ENCODE measurements around the gene MT2A.
A peak's percentile ranks its signal among the peaks of the same experiment; 100 is the strongest.

Gene MT2A

DNA sequence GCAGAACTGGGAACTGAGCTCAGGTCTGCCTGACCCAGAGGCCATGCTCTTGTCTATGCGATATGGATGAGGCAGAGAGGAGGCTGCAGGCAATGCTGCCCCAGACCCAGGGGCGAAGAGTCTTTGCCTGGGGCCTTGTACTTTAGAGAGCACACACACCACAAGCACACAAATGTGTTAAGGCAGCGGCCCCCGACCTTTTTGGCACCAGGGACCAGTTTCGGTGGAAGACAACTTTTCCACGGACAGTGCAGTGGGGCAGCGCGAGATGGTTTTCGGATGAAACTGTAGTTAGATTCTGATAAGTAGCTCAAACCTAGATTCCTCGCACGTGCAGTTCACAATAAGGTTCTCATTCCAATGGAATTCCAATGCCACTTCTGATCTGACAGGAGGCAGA is 36.9 kb upstream of the MT2A start:
- Histone ChIP-seq H3K4me2 (ENCODE audit: insufficient read depth, low read length) (no peak overlapping the region), H3K36me3 (ENCODE audit: insufficient read depth, low read length) (no peaks in the 10 kb centered on the region), H4K20me1 (ENCODE audit: insufficient read depth, low read length) (no peaks in the 10 kb centered on the region), H3K4me3 (ENCODE audit: low read depth in 1 of 2, low read length in 2 of 2) (no peak overlapping the region), H2AFZ (ENCODE audit: low read depth, low read length) (no peak overlapping the region), H3K9ac (ENCODE audit: low read depth, low read length) (no peak overlapping the region), H3K9me3 (ENCODE audit: insufficient read depth, low read length, severe bottlenecking) (no peaks in the 10 kb centered on the region), H3K4me1 (ENCODE audit: insufficient read depth, low read length) (no peaks in the 10 kb centered on the region), H3K27me3 (ENCODE audit: insufficient read depth, low read length, poor library complexity) (no peaks in the 10 kb centered on the region), H3K27ac (ENCODE audit: low read length) (no peak overlapping the region), H3K79me2 (ENCODE audit: insufficient read depth, low read length) (no peaks in the 10 kb centered on the region)
- DNase-seq (no peak), ATAC-seq (ENCODE audit: insufficient read depth, low read depth) (no peak)
- TF ChIP-seq, protein P1, sequence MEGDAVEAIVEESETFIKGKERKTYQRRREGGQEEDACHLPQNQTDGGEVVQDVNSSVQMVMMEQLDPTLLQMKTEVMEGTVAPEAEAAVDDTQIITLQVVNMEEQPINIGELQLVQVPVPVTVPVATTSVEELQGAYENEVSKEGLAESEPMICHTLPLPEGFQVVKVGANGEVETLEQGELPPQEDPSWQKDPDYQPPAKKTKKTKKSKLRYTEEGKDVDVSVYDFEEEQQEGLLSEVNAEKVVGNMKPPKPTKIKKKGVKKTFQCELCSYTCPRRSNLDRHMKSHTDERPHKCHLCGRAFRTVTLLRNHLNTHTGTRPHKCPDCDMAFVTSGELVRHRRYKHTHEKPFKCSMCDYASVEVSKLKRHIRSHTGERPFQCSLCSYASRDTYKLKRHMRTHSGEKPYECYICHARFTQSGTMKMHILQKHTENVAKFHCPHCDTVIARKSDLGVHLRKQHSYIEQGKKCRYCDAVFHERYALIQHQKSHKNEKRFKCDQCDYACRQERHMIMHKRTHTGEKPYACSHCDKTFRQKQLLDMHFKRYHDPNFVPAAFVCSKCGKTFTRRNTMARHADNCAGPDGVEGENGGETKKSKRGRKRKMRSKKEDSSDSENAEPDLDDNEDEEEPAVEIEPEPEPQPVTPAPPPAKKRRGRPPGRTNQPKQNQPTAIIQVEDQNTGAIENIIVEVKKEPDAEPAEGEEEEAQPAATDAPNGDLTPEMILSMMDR (IDR thresholded peaks at IDR 0.05; ENCODE audit: borderline replicate concordance, extremely low read depth, low read length, poor library complexity, severe bottlenecking), result no peak
- no peak for TF ChIP-seq EZH2 (IDR thresholded peaks at IDR 0.05; ENCODE audit: borderline replicate concordance, low read depth, low read length, severe bottlenecking)

DNA sequence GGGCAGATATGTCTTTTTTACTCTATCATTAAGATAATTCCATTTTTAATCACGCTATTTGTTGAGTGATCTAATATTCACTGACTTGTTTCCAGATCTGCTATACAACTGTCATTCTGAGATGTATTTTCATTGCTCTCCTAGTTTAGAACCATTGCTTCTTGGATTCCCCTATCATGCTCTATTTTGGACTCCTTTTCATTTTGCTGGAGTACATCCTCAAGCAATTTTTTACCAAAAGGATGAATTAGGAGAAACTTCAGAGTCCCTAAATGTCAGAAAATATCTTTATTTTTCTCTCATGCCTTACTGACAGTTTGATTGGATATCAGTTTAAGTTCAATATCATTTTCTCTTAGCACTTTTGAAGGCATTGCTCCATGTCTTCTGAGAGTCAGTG is 33.8 kb upstream of the MT2A start:
- no peak overlapping the region for H3K27ac ChIP-seq (ENCODE audit: low read length)
- H4K20me1 ChIP-seq (ENCODE audit: insufficient read depth, low read length), result no peaks in the 10 kb centered on the region
- DNase-seq (no peak), ATAC-seq (ENCODE audit: insufficient read depth, low read depth) (no peak)
- TF ChIP-seq EZH2 (IDR thresholded peaks at IDR 0.05; ENCODE audit: borderline replicate concordance, low read depth, low read length, severe bottlenecking), result no peak
- TF ChIP-seq, protein P1 (IDR thresholded peaks at IDR 0.05; ENCODE audit: borderline replicate concordance, extremely low read depth, low read length, poor library complexity, severe bottlenecking), result no peak
- H3K79me2 ChIP-seq (ENCODE audit: insufficient read depth, low read length), result no peaks in the 10 kb centered on the region
- H3K4me2 ChIP-seq (ENCODE audit: insufficient read depth, low read length), result no peak overlapping the region
- no peaks in the 10 kb centered on the region for H3K36me3 ChIP-seq (ENCODE audit: insufficient read depth, low read length)
- no peaks in the 10 kb centered on the region for H3K4me1 ChIP-seq (ENCODE audit: insufficient read depth, low read length)
- H2AFZ ChIP-seq (ENCODE audit: low read depth, low read length), result no peak overlapping the region
- no peaks in the 10 kb centered on the region for H3K9me3 ChIP-seq (ENCODE audit: insufficient read depth, low read length, severe bottlenecking)
- no peak overlapping the region for H3K4me3 ChIP-seq (ENCODE audit: low read depth in 1 of 2, low read length in 2 of 2)
- no peak overlapping the region for H3K9ac ChIP-seq (ENCODE audit: low read depth, low read length)
- H3K27me3 ChIP-seq (ENCODE audit: insufficient read depth, low read length, poor library complexity), result no peaks in the 10 kb centered on the region

DNA sequence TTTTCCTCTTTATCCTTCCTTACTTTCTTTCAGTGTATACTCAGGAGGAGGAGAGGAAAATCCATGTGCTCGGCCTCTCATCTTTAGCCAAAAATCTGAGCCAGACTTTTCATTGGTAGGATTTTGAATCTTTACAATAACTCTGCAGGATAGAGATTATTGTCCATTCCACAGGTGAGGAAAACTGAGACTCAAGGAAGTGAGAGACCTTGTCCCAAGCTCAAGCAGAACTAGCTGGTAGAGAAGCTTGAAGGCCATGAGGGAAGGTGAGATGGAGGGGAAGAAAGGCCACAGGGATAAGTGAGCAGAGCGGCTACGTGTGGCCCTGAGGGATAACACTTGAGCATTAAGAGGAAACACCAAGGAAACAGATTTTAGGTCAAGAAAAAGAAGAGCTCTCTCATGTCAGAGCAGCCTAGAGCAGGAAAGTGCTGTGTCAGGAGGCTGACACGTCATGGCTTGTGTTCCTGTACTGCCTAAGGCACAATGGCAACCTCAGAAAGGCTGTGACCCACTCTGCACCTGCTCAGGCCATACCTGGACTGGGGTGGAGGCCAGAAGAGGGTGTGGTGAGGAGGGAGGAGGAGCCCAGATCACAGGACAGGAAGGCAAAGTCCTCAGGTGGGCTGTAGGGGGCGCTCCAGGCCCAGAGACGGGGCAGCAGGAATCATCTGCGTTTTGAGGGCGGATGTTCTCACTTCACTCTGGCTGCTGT is 31.6 kb upstream of the MT2A start:
- Histone ChIP-seq H3K79me2 (ENCODE audit: insufficient read depth, low read length) (no peaks in the 10 kb centered on the region), H3K9me3 (ENCODE audit: insufficient read depth, low read length, severe bottlenecking) (no peaks in the 10 kb centered on the region), H3K9ac (ENCODE audit: low read depth, low read length) (no peak overlapping the region), H3K27ac (ENCODE audit: low read length) (no peak overlapping the region), H3K36me3 (ENCODE audit: insufficient read depth, low read length) (no peaks in the 10 kb centered on the region), H2AFZ (ENCODE audit: low read depth, low read length) (no peak overlapping the region), H3K4me1 (ENCODE audit: insufficient read depth, low read length) (no peaks in the 10 kb centered on the region), H3K4me2 (ENCODE audit: insufficient read depth, low read length) (no peak overlapping the region), H3K27me3 (ENCODE audit: insufficient read depth, low read length, poor library complexity) (no peaks in the 10 kb centered on the region), H4K20me1 (ENCODE audit: insufficient read depth, low read length) (no peaks in the 10 kb centered on the region), H3K4me3 (ENCODE audit: low read depth in 1 of 2, low read length in 2 of 2) (no peak overlapping the region)
- ATAC-seq (ENCODE audit: insufficient read depth, low read depth) (peak; percentile 98), DNase-seq (peak; percentile 72)
- no peak for TF ChIP-seq EZH2 (IDR thresholded peaks at IDR 0.05; ENCODE audit: borderline replicate concordance, low read depth, low read length, severe bottlenecking)
- TF ChIP-seq, protein P1 (IDR thresholded peaks at IDR 0.05; ENCODE audit: borderline replicate concordance, extremely low read depth, low read length, poor library complexity, severe bottlenecking), result peak; percentile 96

Data from DND-41 (cell line).